Activated T-helper 1 cell treated with anti-CD3 and anti-CD28 coated beads, Interleukin-12 subunit alpha, Interleukin-12 subunit beta, Interleukin-2, Interleukin-4 antibody, amounts not matched to agents 30 ng/mL and 10 ng/mL and 1 ng/mL, durations not matched to agents 14 hours and 24 hours and 36 hours (primary cell): ENCODE data around the gene DDX53. TPM values are rescaled to one million over a fixed set of nuclear protein-coding genes. Genes with fewer than 3 reads are reported as not detected.

Source experiments
- DNase-seq: peaks from one replicate; pipeline ENCODE4 v3.0.0; 2021; ENCODE audit warnings: low spot score
- H3K27ac Mint-ChIP-seq: one replicate; pipeline ENCODE4 v1.8.0; 2021; ENCODE audit warnings: mild to moderate bottlenecking, mixed read lengths
- H3K27me3 Mint-ChIP-seq: one replicate; pipeline ENCODE4 v1.8.0; 2022; ENCODE audit warnings: mild to moderate bottlenecking, moderate library complexity, mixed read lengths; ENCODE audit not compliant: insufficient read depth
- H3K36me3 Mint-ChIP-seq: one replicate; pipeline ENCODE4 v1.8.0; 2021; ENCODE audit warnings: low read depth, mixed read lengths
- H3K4me1 Mint-ChIP-seq: one replicate; pipeline ENCODE4 v1.8.0; 2021; ENCODE audit warnings: low read depth, mixed read lengths
- H3K4me3 Mint-ChIP-seq: one replicate; pipeline ENCODE4 v1.8.0; 2021; ENCODE audit warnings: mild to moderate bottlenecking, moderate library complexity, mixed read lengths
- H3K9me3 Mint-ChIP-seq: one replicate; pipeline ENCODE4 v1.8.0; 2021; ENCODE audit warnings: mixed read lengths
- intact Hi-C: fragments of 100-400 bp; cut with micrococcal nuclease; formaldehyde crosslinking; loops from one replicate; pipeline ENCODE4 v1.15.1; 2024
- total RNA-seq: library from RNA; stranded (reverse); gene quantifications from 2 replicates; pipeline ENCODE4 v1.2.3, GENCODE V29; 2022

Gene DDX53
- total RNA-seq, 1 donor from 2014 or later, result not detected

DNA sequence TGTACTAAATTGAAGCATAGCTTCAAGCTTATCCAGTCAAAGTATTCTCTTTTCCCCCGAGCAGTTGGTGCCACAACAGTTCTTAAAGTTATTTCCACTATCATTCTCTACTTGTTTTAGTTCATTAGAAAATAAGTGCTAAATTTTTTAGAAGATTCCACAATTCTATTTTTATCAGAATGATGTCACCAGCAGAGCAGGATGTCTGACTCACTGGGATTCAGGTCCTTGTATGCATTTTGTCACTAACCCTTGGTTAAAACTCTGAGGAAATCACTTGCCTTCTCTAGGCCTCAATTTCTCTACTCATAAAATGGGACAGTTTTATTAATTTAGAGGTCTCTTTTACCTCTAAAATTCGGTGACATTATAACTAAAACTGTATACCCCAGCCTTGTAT lies 3.4 kb downstream of the DDX53 start:
- Mint-ChIP-seq H3K27me3 (no peaks in the 10 kb centered on the region), H3K36me3 (no peaks in the 10 kb centered on the region), H3K4me1 (no peaks in the 10 kb centered on the region), H3K9me3 (no peaks in the 10 kb centered on the region), H3K4me3 (no peak overlapping the region), H3K27ac (no peak overlapping the region)
- intact Hi-C loops, result no loop called here
- no peak for DNase-seq

DNA sequence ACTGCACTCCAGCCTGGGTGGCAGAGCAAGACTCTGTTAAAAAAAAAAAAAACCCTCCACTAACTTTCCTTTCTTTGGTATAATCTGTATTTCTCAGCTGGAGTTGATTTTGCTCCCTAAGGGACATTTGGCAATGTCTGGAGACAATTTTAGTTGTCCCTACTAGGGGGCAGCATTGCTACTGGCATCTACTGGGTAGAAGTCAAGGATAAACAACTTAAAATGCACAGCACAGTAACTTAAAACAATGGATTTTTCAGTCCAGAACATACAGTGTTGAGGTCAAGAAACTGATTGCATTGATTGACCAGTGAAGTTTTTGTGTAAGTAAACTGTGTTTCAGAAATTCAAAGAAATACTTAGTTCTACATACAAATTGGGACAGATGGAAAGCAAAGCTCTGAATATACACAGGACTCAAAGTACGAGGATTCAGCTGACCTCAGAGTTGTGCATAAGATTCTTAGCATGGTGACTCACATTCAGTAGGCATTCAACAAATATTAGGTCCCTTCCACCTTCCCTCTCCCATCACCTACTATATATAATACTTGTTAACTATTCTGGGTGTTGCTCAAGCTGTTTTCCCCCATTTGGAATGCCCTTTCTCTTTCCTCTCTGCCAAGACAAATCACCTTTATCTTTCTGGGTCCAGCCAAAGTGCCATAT lies 8.8 kb downstream of the DDX53 start:
- no peak for DNase-seq
- intact Hi-C loops, result no loop called here
- Mint-ChIP-seq H3K4me1 (no peaks in the 10 kb centered on the region), H3K27ac (no peak overlapping the region), H3K36me3 (no peaks in the 10 kb centered on the region), H3K9me3 (no peaks in the 10 kb centered on the region), H3K27me3 (no peaks in the 10 kb centered on the region), H3K4me3 (no peak overlapping the region)

DNA sequence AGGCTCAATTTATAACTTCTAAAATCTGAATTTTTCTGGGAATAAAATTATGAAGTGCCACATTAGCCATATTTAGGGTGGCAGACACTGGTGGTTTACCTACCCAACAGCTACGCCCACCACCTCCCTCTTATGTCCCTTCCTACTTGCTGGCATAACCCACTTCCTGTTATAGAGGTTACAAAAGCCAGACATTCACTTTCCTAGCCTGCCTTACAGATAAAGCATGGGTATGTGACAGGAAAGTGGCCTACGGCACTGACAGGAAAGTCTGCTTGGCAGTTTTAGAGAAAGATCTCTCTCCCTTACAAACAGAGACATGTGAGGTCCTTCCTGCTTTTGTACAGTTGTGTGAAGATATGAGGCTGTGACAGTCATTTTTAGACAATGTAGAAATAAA lies 12.4 kb downstream of the DDX53 start:
- intact Hi-C loops, result no loop called here
- Mint-ChIP-seq H3K36me3 (no peaks in the 10 kb centered on the region), H3K27me3 (no peaks in the 10 kb centered on the region), H3K27ac (no peak overlapping the region), H3K9me3 (no peaks in the 10 kb centered on the region), H3K4me1 (no peaks in the 10 kb centered on the region), H3K4me3 (no peak overlapping the region)
- no peak for DNase-seq

DNA sequence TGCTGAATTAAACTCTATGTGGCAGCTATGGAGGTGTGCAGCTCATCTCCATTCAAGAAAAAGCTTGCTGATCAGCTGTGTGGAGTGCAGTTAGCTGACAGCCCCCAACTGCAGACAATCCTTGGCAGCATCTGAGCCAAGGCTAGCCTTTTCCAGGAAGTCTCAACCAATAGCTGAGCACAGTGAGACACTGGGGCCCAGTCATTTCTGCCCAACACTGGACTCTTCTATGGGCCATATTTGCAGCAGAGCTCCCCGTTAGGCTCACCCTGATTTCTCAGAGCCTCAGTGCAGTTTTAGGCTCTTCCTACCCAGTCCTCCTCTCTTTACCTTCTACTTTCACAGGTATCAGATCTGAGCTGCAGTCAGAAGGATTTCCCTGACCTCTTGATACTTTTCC lies 12.9 kb downstream of the DDX53 start:
- Mint-ChIP-seq H3K4me3 (no peak overlapping the region), H3K4me1 (no peaks in the 10 kb centered on the region), H3K27me3 (no peaks in the 10 kb centered on the region), H3K27ac (no peak overlapping the region), H3K9me3 (no peaks in the 10 kb centered on the region), H3K36me3 (no peaks in the 10 kb centered on the region)
- no peak for DNase-seq
- intact Hi-C loops, result no loop called here

DNA sequence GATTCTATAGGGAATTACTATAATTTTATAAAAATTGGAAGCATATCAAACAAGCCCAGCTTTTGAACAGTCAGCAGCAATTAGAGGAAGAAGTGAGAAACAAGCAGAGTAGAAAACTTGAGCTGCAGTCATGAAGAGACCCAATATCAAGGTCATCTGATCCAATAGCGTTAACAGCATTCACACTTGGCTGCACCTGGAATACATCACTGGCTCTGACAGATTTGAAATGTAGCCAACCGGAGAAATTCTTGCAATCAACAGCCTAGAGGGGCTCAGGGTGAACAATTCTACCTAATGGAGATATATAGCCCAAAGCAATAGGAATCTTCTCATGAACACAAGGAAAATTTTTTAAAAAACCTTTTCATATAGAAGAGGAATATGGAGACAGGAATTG lies 13.6 kb downstream of the DDX53 start:
- Mint-ChIP-seq H3K27ac (no peak overlapping the region), H3K27me3 (no peaks in the 10 kb centered on the region), H3K4me3 (no peak overlapping the region), H3K36me3 (no peaks in the 10 kb centered on the region), H3K9me3 (no peaks in the 10 kb centered on the region), H3K4me1 (no peaks in the 10 kb centered on the region)
- intact Hi-C loops, result no loop called here
- DNase-seq, result no peak

DNA sequence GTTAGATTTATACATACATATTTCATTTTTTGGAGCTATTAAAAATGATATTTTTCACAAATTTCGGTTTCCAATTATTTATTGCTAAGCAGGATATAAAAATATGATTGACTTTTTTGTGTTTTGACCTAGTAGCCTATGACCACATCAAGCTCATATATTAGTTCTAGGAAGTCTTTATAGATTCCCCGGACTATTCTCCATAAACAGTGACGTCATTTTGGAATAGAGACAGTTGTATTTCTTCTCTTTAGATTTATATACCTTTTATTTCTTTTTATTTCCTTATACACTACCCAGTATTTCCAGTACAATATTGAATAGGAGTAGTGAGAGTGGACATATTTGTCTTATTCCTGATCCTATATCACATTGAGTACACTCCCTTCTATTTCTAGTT lies 31.8 kb downstream of the DDX53 start:
- H3K36me3 Mint-ChIP-seq, result no peaks in the 10 kb centered on the region
- no peak overlapping the region for H3K27ac Mint-ChIP-seq
- DNase-seq, result no peak
- H3K27me3 Mint-ChIP-seq, result no peaks in the 10 kb centered on the region
- H3K4me1 Mint-ChIP-seq, result no peaks in the 10 kb centered on the region
- H3K4me3 Mint-ChIP-seq, result no peak overlapping the region
- H3K9me3 Mint-ChIP-seq, result no peaks in the 10 kb centered on the region
- intact Hi-C loops, result no loop called here

DNA sequence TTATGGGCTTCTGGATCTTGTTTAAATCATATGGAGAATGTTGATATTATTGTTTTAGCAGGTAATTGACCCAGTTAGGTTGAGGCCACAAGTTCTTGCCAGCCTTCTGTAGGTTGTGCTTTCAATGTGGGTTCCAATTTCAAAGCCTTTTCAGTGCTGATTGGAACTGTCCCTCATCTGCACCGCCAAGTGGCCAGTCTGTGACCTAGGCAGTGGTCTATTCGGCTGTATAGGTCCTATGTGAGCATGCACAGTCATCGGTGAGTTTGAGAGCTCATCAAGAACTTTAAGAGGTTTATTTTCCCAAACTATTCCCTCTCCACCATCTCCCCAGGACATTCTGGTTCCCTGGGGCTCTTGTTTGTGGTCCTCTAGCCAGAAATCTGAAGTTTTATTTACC lies 35.7 kb downstream of the DDX53 start:
- H3K9me3 Mint-ChIP-seq, result no peaks in the 10 kb centered on the region
- no peaks in the 10 kb centered on the region for H3K27me3 Mint-ChIP-seq
- H3K27ac Mint-ChIP-seq, result no peak overlapping the region
- H3K36me3 Mint-ChIP-seq, result no peaks in the 10 kb centered on the region
- H3K4me3 Mint-ChIP-seq, result no peak overlapping the region
- no peaks in the 10 kb centered on the region for H3K4me1 Mint-ChIP-seq
- intact Hi-C loops, result no loop called here
- DNase-seq, result no peak

DNA sequence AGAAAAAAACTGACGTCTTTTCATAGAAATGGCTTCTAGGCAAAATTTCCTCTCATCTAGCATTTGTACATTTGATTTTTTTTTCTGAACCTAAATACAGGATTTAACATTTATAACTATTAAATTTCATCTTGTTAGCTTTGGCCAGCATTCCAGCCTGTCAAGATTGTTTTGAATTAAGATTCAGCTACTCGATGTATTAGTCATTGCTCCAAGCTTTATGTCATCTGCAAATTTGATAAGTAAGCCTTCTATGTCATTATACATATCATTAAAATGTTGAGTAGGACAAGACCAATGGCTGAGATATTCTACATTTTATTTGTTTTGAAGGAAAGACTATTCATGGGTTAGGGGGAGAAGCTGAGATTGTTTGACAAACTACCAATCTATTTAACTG lies 46.7 kb downstream of the DDX53 start:
- intact Hi-C loops, result no loop called here
- Mint-ChIP-seq H3K9me3 (no peaks in the 10 kb centered on the region), H3K4me1 (no peaks in the 10 kb centered on the region), H3K36me3 (no peaks in the 10 kb centered on the region), H3K27ac (no peak overlapping the region), H3K4me3 (no peak overlapping the region), H3K27me3 (no peaks in the 10 kb centered on the region)
- DNase-seq, result no peak

DNA sequence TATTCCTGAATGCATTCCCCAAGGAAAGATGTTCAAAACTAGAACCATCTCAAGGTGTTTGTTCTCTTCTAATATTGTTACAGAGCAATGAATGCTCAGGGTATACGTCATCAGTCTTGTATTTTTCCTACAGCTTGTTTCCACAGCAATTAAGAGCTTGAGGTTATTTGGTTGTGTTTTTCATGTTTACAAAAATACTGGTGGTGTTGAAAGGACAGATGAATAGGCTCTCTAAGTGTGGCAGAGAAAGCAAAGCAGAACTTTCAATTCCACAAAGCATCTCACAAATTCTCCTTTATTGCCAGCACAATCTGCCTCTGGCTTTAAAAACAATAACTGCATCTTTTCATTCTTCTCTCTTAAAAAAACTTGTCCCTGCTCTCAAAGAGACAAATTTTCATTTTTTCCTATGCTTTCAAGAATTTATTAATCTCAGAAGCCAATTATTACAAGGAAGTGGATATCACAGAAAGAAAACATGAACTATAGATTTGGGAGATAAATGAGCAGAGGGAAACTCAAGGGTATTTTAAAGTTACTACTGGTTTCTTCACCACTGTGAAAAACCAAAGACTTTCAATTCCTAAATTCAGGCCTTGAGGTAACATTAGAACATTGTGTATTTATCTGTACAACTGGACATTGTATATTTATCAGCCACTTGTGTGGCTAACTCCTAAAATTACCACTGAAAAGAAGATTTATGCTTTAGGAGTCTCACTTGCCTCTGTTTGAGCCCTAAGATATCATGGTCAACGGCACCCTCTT lies 49.2 kb downstream of the DDX53 start:
- H3K36me3 Mint-ChIP-seq, result no peaks in the 10 kb centered on the region
- H3K9me3 Mint-ChIP-seq, result no peaks in the 10 kb centered on the region
- H3K27me3 Mint-ChIP-seq, result no peaks in the 10 kb centered on the region
- no peaks in the 10 kb centered on the region for H3K4me1 Mint-ChIP-seq
- no peak for DNase-seq
- intact Hi-C loops, result no loop called here
- H3K4me3 Mint-ChIP-seq, result no peak overlapping the region
- H3K27ac Mint-ChIP-seq, result no peak overlapping the region

DNA sequence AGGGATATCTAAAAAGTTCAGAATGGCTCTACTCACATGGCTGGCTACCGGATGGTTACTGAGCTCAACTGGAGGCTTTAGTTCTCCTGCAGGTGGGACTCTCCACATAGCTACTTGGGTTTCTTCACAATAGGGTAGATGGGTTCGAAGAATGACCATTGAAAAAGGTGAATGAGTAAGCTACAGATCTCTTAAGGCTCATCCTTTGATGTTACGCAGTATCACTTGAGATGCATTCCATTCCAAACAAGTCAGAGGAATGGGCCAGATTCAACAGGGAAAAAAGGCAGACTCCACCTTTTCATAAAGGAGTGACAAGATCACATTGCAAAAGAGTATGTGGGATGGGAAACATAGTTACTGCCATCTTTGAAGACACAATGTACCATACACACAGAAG lies 52.6 kb downstream of the DDX53 start:
- H3K9me3 Mint-ChIP-seq, result no peaks in the 10 kb centered on the region
- no peak for DNase-seq
- intact Hi-C loops, result no loop called here
- no peaks in the 10 kb centered on the region for H3K4me1 Mint-ChIP-seq
- no peaks in the 10 kb centered on the region for H3K27me3 Mint-ChIP-seq
- no peak overlapping the region for H3K27ac Mint-ChIP-seq
- no peak overlapping the region for H3K4me3 Mint-ChIP-seq
- no peaks in the 10 kb centered on the region for H3K36me3 Mint-ChIP-seq
